Measurements from ENCODE around the gene MACROD2.

MACROD2 gene

GRCh38 chr20:15439551-15439950 is 1444.2 kb downstream of the MACROD2 start:
- TF ChIP-seq, protein P1, sequence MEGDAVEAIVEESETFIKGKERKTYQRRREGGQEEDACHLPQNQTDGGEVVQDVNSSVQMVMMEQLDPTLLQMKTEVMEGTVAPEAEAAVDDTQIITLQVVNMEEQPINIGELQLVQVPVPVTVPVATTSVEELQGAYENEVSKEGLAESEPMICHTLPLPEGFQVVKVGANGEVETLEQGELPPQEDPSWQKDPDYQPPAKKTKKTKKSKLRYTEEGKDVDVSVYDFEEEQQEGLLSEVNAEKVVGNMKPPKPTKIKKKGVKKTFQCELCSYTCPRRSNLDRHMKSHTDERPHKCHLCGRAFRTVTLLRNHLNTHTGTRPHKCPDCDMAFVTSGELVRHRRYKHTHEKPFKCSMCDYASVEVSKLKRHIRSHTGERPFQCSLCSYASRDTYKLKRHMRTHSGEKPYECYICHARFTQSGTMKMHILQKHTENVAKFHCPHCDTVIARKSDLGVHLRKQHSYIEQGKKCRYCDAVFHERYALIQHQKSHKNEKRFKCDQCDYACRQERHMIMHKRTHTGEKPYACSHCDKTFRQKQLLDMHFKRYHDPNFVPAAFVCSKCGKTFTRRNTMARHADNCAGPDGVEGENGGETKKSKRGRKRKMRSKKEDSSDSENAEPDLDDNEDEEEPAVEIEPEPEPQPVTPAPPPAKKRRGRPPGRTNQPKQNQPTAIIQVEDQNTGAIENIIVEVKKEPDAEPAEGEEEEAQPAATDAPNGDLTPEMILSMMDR (IDR thresholded peaks at IDR 0.05; ENCODE audit: control insufficient read depth, insufficient read depth, low read depth, low read length, missing control alignments): no peak
- DNase-seq (ENCODE audit: low read depth): no peak
- H3K4me3 ChIP-seq (ENCODE audit: control insufficient read depth, low read depth, low read length): no peak overlapping the region

DNA sequence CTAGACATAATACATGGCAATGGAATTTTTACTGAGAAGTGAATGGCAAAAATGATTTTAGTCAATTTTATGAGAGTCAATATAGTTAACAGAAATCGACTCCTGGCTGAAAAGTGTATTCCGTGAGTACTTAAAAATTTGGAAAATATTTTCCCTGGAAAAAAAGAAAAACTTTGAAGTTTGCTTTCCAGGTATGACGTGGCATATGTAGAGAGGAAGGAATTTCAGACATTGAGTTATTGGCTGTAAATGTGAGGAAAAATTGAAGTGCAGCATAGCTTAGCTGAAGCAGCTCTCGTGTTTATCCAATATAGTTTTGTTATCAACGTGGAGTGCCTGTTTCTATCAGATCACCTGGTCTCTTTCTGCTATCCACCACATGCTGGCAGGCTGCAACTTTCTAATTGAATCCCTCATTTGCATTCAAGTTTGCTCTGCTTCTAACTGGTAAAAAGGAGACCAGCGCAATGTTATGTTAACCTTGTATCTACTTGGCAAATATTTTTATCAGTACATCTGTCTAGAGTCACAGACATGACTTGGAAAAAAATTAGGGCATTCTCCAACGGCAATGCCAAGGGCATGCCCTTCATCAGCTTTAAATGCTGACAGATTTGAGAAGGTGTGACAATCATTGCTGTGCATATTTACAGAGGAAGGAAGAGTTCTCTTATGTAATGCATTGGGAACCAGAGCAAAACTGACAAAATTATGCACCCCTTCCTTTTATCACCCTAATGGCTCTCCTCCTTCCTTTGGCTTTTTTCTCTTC is 1444.9 kb downstream of the MACROD2 start:
- no peak for DNase-seq (ENCODE audit: low read depth)
- H3K4me3 ChIP-seq (ENCODE audit: control insufficient read depth, low read depth, low read length): no peak overlapping the region
- TF ChIP-seq, protein P1 (IDR thresholded peaks at IDR 0.05; ENCODE audit: control insufficient read depth, insufficient read depth, low read depth, low read length, missing control alignments): no peak

- no peak overlapping the region for H3K4me3 ChIP-seq (ENCODE audit: control insufficient read depth, low read depth, low read length)
- no peak for DNase-seq (ENCODE audit: low read depth)
- TF ChIP-seq, protein P1 (IDR thresholded peaks at IDR 0.05; ENCODE audit: control insufficient read depth, insufficient read depth, low read depth, low read length, missing control alignments): no peak
Observed at GRCh38 chr20:15445056-15445840, 1449.9 kb downstream of the MACROD2 start.

DNA sequence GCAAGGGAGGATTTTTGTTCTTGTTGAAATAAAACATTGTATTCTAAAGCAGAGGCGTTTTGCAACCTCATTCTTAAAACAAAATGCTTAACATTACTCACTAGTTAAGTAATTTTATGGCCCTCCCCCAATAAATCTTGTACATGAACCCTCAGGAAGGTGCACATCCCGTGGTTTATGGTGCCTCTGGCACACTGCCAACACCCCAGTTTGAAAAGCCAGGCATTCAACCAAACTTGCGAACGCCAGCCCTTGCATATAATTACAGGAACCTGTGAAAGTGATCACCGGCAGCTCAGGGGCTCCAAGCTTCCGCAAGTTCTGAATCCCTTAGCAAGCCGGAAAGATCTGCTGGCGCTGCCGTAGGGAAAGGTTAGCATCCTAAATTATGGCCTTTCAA is 1451.1 kb downstream of the MACROD2 start:
- no peak overlapping the region for H3K4me3 ChIP-seq (ENCODE audit: control insufficient read depth, low read depth, low read length)
- TF ChIP-seq, protein P1 (IDR thresholded peaks at IDR 0.05; ENCODE audit: control insufficient read depth, insufficient read depth, low read depth, low read length, missing control alignments): no peak
- DNase-seq (ENCODE audit: low read depth): no peak

GRCh38 chr20:15447549-15447948 is 1452.2 kb downstream of the MACROD2 start:
- H3K4me3 ChIP-seq (ENCODE audit: control insufficient read depth, low read depth, low read length): no peak overlapping the region
- no peak for DNase-seq (ENCODE audit: low read depth)
- TF ChIP-seq, protein P1 (IDR thresholded peaks at IDR 0.05; ENCODE audit: control insufficient read depth, insufficient read depth, low read depth, low read length, missing control alignments): no peak

DNA sequence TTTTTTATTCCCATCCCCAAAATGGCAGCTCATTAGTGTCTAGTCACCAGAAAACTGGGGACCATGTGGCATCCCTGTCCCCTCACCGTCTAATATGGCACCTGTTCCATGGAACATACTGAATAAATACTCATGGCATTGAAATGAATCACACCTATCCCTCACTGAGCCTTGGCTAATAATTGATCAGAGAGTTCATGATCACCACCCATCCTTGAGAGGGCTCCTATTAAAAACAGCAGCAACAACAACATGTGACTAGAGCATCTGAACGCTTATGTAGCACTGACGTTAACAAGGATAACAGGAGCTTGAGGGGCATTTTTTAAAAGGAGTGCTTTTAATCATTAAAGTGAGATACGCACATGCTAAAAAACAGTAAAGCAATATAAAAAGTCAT is 1453.7 kb downstream of the MACROD2 start:
- DNase-seq (ENCODE audit: low read depth): no peak
- TF ChIP-seq, protein P1 (IDR thresholded peaks at IDR 0.05; ENCODE audit: control insufficient read depth, insufficient read depth, low read depth, low read length, missing control alignments): no peak
- H3K4me3 ChIP-seq (ENCODE audit: control insufficient read depth, low read depth, low read length): no peak overlapping the region
